NOMO-1 (cell line): ENCODE results near the gene VIM.
A peak's percentile ranks its signal among the peaks of the same experiment; 100 is the strongest.

ENCODE experiments used
- DNase-seq, 2 experiments: peaks; one replicate each; lab custom pipeline; 2025; ENCODE audit not compliant: unreplicated experiment in 2 of 2; lab: John Stamatoyannopoulos, UW

Gene VIM

GRCh38 chr10:17209302-17209701, 18.7 kb upstream of the VIM start:
- DNase-seq, result no peak

- no peak for DNase-seq
Measured at GRCh38 chr10:17209881-17210280, 18.2 kb upstream of the VIM start.

- no peak for DNase-seq
Measured at GRCh38 chr10:17210361-17210760, 17.7 kb upstream of the VIM start.

GRCh38 chr10:17212802-17213221, 15.2 kb upstream of the VIM start:
- peak; percentile 72 to 74 for DNase-seq

- no peak for DNase-seq
Measured at GRCh38 chr10:17213646-17214349, 14.2 kb upstream of the VIM start.

GRCh38 chr10:17214526-17214925, 13.5 kb upstream of the VIM start:
- DNase-seq, result no peak

- DNase-seq, result peak in 1 of 2 experiments; percentile 37
Measured at GRCh38 chr10:17214971-17215781, 12.9 kb upstream of the VIM start.

GRCh38 chr10:17215782-17216122, 12.3 kb upstream of the VIM start:
- DNase-seq, result no peak

GRCh38 chr10:17216217-17216900, 11.7 kb upstream of the VIM start:
- peak; percentile 94 to 99 for DNase-seq

GRCh38 chr10:17216901-17217395, 11.1 kb upstream of the VIM start:
- DNase-seq, result peak in 1 of 2 experiments; percentile 34

GRCh38 chr10:17217631-17218232, 10.3 kb upstream of the VIM start:
- DNase-seq, result no peak

GRCh38 chr10:17219024-17219423, 9.0 kb upstream of the VIM start:
- no peak for DNase-seq

- no peak for DNase-seq
Measured at GRCh38 chr10:17220652-17221100, 7.4 kb upstream of the VIM start.

GRCh38 chr10:17222329-17222728, 5.7 kb upstream of the VIM start:
- no peak for DNase-seq

GRCh38 chr10:17225808-17226207, 2.2 kb upstream of the VIM start:
- no peak for DNase-seq

GRCh38 chr10:17226891-17227303, 1.1 kb upstream of the VIM start:
- DNase-seq, result no peak

GRCh38 chr10:17227367-17228090, 512 bp upstream of the VIM start:
- DNase-seq, result peak in 1 of 2 experiments; percentile 69

GRCh38 chr10:17229016-17229716, 1.1 kb downstream of the VIM start:
- DNase-seq, result peak; percentile 13 to 17

GRCh38 chr10:17229717-17229966, 1.6 kb downstream of the VIM start:
- DNase-seq, result no peak
